ENCODE data around the gene CCDC188. TPM values are rescaled to one million over a fixed set of nuclear protein-coding genes. Genes with fewer than 3 reads are reported as not detected.

The CCDC188 gene
- total and polyA plus RNA-seq, 9 of the 15 experiments (the other 6 are each of a cell fraction or from before 2014, with no cell fraction given): not detected

DNA sequence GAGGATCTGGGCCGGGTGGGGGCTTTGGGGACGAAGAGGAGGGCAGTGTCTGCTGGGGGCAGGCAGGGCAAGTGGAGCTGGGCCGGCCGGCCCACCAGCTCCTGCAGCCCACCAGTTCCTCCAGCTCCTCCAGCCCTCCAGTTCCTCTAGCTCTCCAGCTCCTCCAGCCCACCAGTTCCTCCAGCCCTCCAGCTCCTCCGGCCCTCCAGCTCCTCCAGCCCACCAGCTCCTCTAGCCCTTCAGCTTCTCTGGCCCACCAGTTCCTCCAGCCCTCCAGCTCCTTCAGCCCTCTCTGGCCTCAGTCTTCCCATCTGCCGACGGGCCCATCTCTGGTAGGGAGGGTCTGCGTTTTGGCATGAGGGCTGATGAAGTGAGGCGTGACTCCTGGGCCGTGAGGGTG is 9.2 kb upstream of the CCDC188 start:
- in situ Hi-C loops (cut with MboI): loop anchor here (25.0 kb wide), 1 partner anchor 527 kb away; no protein-coding TSS in a partner anchor
- POLR2A ChIA-PET: interaction anchor here (0.5 to 1.1 kb wide), 4 partner anchors 31 to 101 kb away, joined by 3 to 5 read pairs (median 3); no protein-coding TSS in a partner anchor
- CTCF ChIA-PET (ENCODE audit: low intra/inter-chr PET ratio): interaction anchor here (0.9 to 5.5 kb wide), 4 partner anchors 108 to 296 kb away, joined by 3 to 126 read pairs (median 4); partner anchors contain the start of gene RTN4R

More for the DNA sequence above, 9.2 kb upstream of the CCDC188 start:
- peaks cover 0 to 43% of the 10 kb centered on the region in 2 experiments; a peak in 2 of 5 replicates for H3K4me1 ChIP-seq (replicated peaks in 1 of 2; ENCODE audit: control insufficient read depth in 2 of 2, insufficient read depth in 2 of 2, low read length in 2 of 2)
- H3K36me3 ChIP-seq (ENCODE audit: control insufficient read depth, insufficient read depth, low read length): no peaks in the 10 kb centered on the region
- ATAC-seq (no peak), FAIRE-seq (no peak), DNase-seq (ENCODE audit: extremely low read depth in 1 of 4, low spot score in 3 of 4) (no peak)
- no peak overlapping the region for H3K4me2 ChIP-seq (ENCODE audit: insufficient read depth, low read length)
- peaks cover 17 to 48% of the 10 kb centered on the region in 2 experiments; a peak in 4 of 5 replicates for H3K27me3 ChIP-seq (ENCODE audit: control insufficient read depth in 2 of 2, insufficient read depth in 2 of 2, low read length in 2 of 2)
- H3K4me3 ChIP-seq: no peak overlapping the region
- 2% methylated on average over 10 of the region's 10 CpGs for WGBS (ENCODE audit: insufficient coverage, low coverage, missing lambda C conversion rate)
- no peak overlapping the region for H2AFZ ChIP-seq (ENCODE audit: low read depth, low read length)
- peaks cover 28% of the 10 kb centered on the region for H4K20me1 ChIP-seq (replicated peaks; ENCODE audit: control insufficient read depth, insufficient read depth, low read length)
- TF ChIP-seq HMGN3 (IDR thresholded peaks at IDR 0.05; ENCODE audit: borderline replicate concordance, extremely low read depth, insufficient read length, low read depth, low read length): peak; percentile 14
- TF ChIP-seq ZSCAN32 (CRISPR knock-in tag; IDR thresholded peaks at IDR 0.05): no peak
- TF ChIP-seq, protein P1, sequence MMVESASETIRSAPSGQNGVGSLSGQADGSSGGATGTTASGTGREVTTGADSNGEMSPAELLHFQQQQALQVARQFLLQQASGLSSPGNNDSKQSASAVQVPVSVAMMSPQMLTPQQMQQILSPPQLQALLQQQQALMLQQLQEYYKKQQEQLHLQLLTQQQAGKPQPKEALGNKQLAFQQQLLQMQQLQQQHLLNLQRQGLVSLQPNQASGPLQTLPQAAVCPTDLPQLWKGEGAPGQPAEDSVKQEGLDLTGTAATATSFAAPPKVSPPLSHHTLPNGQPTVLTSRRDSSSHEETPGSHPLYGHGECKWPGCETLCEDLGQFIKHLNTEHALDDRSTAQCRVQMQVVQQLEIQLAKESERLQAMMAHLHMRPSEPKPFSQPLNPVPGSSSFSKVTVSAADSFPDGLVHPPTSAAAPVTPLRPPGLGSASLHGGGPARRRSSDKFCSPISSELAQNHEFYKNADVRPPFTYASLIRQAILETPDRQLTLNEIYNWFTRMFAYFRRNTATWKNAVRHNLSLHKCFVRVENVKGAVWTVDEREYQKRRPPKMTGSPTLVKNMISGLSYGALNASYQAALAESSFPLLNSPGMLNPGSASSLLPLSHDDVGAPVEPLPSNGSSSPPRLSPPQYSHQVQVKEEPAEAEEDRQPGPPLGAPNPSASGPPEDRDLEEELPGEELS (CRISPR knock-in tag; IDR thresholded peaks at IDR 0.05; ENCODE audit: borderline replicate concordance): no peak
- no peak for TF ChIP-seq ZNF24 (IDR thresholded peaks at IDR 0.05)
- TF ChIP-seq ZFP36 (IDR thresholded peaks at IDR 0.05; ENCODE audit: low read depth, low read length, partially characterized antibody): no peak
- TF ChIP-seq, protein P2, sequence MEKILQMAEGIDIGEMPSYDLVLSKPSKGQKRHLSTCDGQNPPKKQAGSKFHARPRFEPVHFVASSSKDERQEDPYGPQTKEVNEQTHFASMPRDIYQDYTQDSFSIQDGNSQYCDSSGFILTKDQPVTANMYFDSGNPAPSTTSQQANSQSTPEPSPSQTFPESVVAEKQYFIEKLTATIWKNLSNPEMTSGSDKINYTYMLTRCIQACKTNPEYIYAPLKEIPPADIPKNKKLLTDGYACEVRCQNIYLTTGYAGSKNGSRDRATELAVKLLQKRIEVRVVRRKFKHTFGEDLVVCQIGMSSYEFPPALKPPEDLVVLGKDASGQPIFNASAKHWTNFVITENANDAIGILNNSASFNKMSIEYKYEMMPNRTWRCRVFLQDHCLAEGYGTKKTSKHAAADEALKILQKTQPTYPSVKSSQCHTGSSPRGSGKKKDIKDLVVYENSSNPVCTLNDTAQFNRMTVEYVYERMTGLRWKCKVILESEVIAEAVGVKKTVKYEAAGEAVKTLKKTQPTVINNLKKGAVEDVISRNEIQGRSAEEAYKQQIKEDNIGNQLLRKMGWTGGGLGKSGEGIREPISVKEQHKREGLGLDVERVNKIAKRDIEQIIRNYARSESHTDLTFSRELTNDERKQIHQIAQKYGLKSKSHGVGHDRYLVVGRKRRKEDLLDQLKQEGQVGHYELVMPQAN (IDR thresholded peaks at IDR 0.05; ENCODE audit: borderline replicate concordance): no peak
- TF ChIP-seq, protein P3, sequence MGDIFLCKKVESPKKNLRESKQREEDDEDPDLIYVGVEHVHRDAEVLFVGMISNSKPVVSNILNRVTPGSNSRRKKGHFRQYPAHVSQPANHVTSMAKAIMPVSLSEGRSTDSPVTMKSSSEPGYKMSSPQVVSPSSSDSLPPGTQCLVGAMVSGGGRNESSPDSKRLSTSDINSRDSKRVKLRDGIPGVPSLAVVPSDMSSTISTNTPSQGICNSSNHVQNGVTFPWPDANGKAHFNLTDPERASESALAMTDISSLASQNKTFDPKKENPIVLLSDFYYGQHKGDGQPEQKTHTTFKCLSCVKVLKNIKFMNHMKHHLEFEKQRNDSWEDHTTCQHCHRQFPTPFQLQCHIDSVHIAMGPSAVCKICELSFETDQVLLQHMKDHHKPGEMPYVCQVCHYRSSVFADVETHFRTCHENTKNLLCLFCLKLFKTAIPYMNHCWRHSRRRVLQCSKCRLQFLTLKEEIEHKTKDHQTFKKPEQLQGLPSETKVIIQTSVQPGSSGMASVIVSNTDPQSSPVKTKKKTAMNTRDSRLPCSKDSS (IDR thresholded peaks at IDR 0.05; ENCODE audit: low read depth, partially characterized antibody): no peak
- no peak for TF ChIP-seq DNMT1 (IDR thresholded peaks at IDR 0.05)
- peak; percentile 31 for TF ChIP-seq PCBP1 (IDR thresholded peaks at IDR 0.05; ENCODE audit: low read depth, low read length, poor library complexity, severe bottlenecking)
- TF ChIP-seq STAG1 (CRISPR knock-in tag; IDR thresholded peaks at IDR 0.05; ENCODE audit: borderline replicate concordance): 0 out of 2 replicates have a peak, but pooled peaks have one; percentile 18
- TF ChIP-seq NR1H2 (CRISPR knock-in tag; IDR thresholded peaks at IDR 0.05): no peak
- TF ChIP-seq TCF7 (IDR thresholded peaks at IDR 0.05; ENCODE audit: borderline replicate concordance): no peak
- TF ChIP-seq ESRRB (CRISPR knock-in tag; IDR thresholded peaks at IDR 0.05; ENCODE audit: borderline replicate concordance): no peak
- no peak for TF ChIP-seq PHF8 (IDR thresholded peaks at IDR 0.05; ENCODE audit: borderline replicate concordance, low read length)
- TF ChIP-seq ZC3H4 (CRISPR knock-in tag; IDR thresholded peaks at IDR 0.05; ENCODE audit: borderline replicate concordance): peak; percentile 58; the same call in 1 of the 2 replicates
- no peaks in the 10 kb centered on the region for H3K79me2 ChIP-seq (ENCODE audit: control insufficient read depth, insufficient read depth, low read length)
- intact Hi-C loops (cut with micrococcal nuclease): no loop called here
- no peak overlapping the region for H3K27ac ChIP-seq (ENCODE audit: extremely low read depth, low read depth, low read length)
- no TSS peak for BruUV-seq (replicated peaks)
- no peaks in the 10 kb centered on the region for H3K9me1 ChIP-seq (ENCODE audit: control insufficient read depth, insufficient read depth, low read length)
- H3K9ac ChIP-seq (ENCODE audit: insufficient read depth in 1 of 2, low read depth in 2 of 2, low read length in 2 of 2): no peak overlapping the region
- peaks cover 6% of the 10 kb centered on the region for H3K9me3 ChIP-seq (replicated peaks; ENCODE audit: control insufficient read depth, insufficient read depth, low read depth, low read length)
